ENCODE measurements around the gene VWA5A.

VWA5A gene

GRCh38 chr11:124072147-124072546 lies 43.1 kb upstream of the VWA5A start:
- TF ChIP-seq CTCF (conservative IDR thresholded peaks at IDR 0.05; ENCODE audit: control insufficient read depth, insufficient read depth, low read depth, low read length) = no peak
- no peak overlapping the region for H3K4me3 ChIP-seq (ENCODE audit: control insufficient read depth, low read depth, low read length)
- DNase-seq (ENCODE audit: low read depth) = no peak

GRCh38 chr11:124074554-124074953 lies 40.7 kb upstream of the VWA5A start:
- DNase-seq (ENCODE audit: low read depth) = no peak
- no peak for TF ChIP-seq CTCF (conservative IDR thresholded peaks at IDR 0.05; ENCODE audit: control insufficient read depth, insufficient read depth, low read depth, low read length)
- H3K4me3 ChIP-seq (ENCODE audit: control insufficient read depth, low read depth, low read length) = no peak overlapping the region

GRCh38 chr11:124075492-124075840 lies 39.8 kb upstream of the VWA5A start:
- H3K4me3 ChIP-seq (ENCODE audit: control insufficient read depth, low read depth, low read length) = no peak overlapping the region
- DNase-seq (ENCODE audit: low read depth) = no peak
- no peak for TF ChIP-seq CTCF (conservative IDR thresholded peaks at IDR 0.05; ENCODE audit: control insufficient read depth, insufficient read depth, low read depth, low read length)

- DNase-seq (ENCODE audit: low read depth) = no peak
- TF ChIP-seq CTCF (conservative IDR thresholded peaks at IDR 0.05; ENCODE audit: control insufficient read depth, insufficient read depth, low read depth, low read length) = no peak
- peak overlapping the region; percentile 25 for H3K4me3 ChIP-seq (ENCODE audit: control insufficient read depth, low read depth, low read length)
These were observed 39.2 kb upstream of the VWA5A start for GRCh38 chr11:124075841-124076651.

- DNase-seq (ENCODE audit: low read depth) = no peak
- TF ChIP-seq CTCF (conservative IDR thresholded peaks at IDR 0.05; ENCODE audit: control insufficient read depth, insufficient read depth, low read depth, low read length) = no peak
- no peak overlapping the region for H3K4me3 ChIP-seq (ENCODE audit: control insufficient read depth, low read depth, low read length)
These were observed 38.0 kb upstream of the VWA5A start for GRCh38 chr11:124077266-124077665.

- no peak for TF ChIP-seq CTCF (conservative IDR thresholded peaks at IDR 0.05; ENCODE audit: control insufficient read depth, insufficient read depth, low read depth, low read length)
- DNase-seq (ENCODE audit: low read depth) = no peak
- H3K4me3 ChIP-seq (ENCODE audit: control insufficient read depth, low read depth, low read length) = no peak overlapping the region
These were observed 36.7 kb upstream of the VWA5A start for GRCh38 chr11:124078591-124078990.

Data from fibroblast of mammary gland (primary cell).